GM23338 (cell line): ENCODE measurements around the gene TWSG1. TPM values are rescaled to one million over a fixed set of nuclear protein-coding genes. Genes with fewer than 3 reads are reported as not detected.

Experiments
- ATAC-seq: fragments of 200-7000 bp; cut with Tn5 transposase; 3 replicates; pipeline ENCODE4 v1.9.1; 2020
- DNase-seq: peaks from one replicate; pipeline ENCODE4 v3.0.0-alpha.2; 2015; ENCODE audit warnings: low spot score
- H2AFZ ChIP-seq: fragments of 200-600 bp; sonication (generic); 2 replicates; pipeline ENCODE4 v1.8.0; 2016; ENCODE audit warnings: antibody characterized with exemption, mild to moderate bottlenecking, moderate library complexity
- H3F3A ChIP-seq: fragments of 200-600 bp; sonication (generic); replicated peaks from 2 replicates; pipeline ENCODE4 v1.8.0; 2017; ENCODE audit warnings: antibody characterized with exemption, mixed run types, low read depth
- H3K27ac ChIP-seq: fragments of 200-600 bp; sonication (generic); 2 replicates; pipeline ENCODE4 v1.6.1; 2016; ENCODE audit warnings: low read depth
- H3K27me3 ChIP-seq: fragments of 200-600 bp; sonication (generic); 2 replicates; pipeline ENCODE4 v1.8.0; 2016; ENCODE audit warnings: mild to moderate bottlenecking, mixed run types, moderate library complexity; ENCODE audit not compliant: insufficient read depth
- H3K36me3 ChIP-seq: fragments of 200-600 bp; sonication (generic); 2 replicates; pipeline ENCODE4 v1.8.0; 2016; ENCODE audit warnings: mild to moderate bottlenecking; ENCODE audit not compliant: insufficient read depth
- H3K4me1 ChIP-seq: fragments of 200-600 bp; sonication (generic); 2 replicates; pipeline ENCODE4 v1.8.0; 2016; ENCODE audit warnings: mild to moderate bottlenecking, moderate library complexity; ENCODE audit not compliant: insufficient read depth
- H3K4me2 ChIP-seq: fragments of 200-600 bp; sonication (generic); 2 replicates; pipeline ENCODE4 v1.7.1; 2017; ENCODE audit warnings: mixed run types
- H3K4me3 ChIP-seq: fragments of 200-600 bp; sonication (generic); 2 replicates; pipeline ENCODE4 v1.6.1; 2016; ENCODE audit warnings: mixed run types
- H3K79me2 ChIP-seq: fragments of 200-600 bp; sonication (generic); replicated peaks from 2 replicates; pipeline ENCODE4 v1.8.0; 2017; ENCODE audit warnings: mild to moderate bottlenecking; ENCODE audit not compliant: insufficient read depth
- H3K9me2 ChIP-seq: fragments of 200-600 bp; sonication (generic); 2 replicates; pipeline ENCODE4 v1.8.0; 2017; ENCODE audit not compliant: insufficient read depth
- H4K20me1 ChIP-seq: fragments of 200-600 bp; sonication (generic); replicated peaks from 2 replicates; pipeline ENCODE4 v1.8.0; 2017; ENCODE audit warnings: mild to moderate bottlenecking; ENCODE audit not compliant: insufficient read depth
- H3K27ac Mint-ChIP-seq: 2 replicates; pipeline ENCODE4 v1.8.0; 2020; ENCODE audit warnings: inconsistent platforms, mild to moderate bottlenecking, moderate library complexity, mixed read lengths
- H3K27me3 Mint-ChIP-seq: 3 replicates; pipeline ENCODE4 v1.8.0; 2022; ENCODE audit warnings: low read depth, mild to moderate bottlenecking, moderate library complexity, mixed read lengths, inconsistent platforms; ENCODE audit not compliant: insufficient read depth, poor library complexity
- H3K36me3 Mint-ChIP-seq: 3 replicates; pipeline ENCODE4 v1.8.0; 2021; ENCODE audit warnings: low read depth, mild to moderate bottlenecking, inconsistent platforms, moderate library complexity, mixed read lengths
- H3K4me1 Mint-ChIP-seq: 3 replicates; pipeline ENCODE4 v1.8.0; 2020; ENCODE audit warnings: mild to moderate bottlenecking, inconsistent platforms, mixed read lengths
- H3K4me3 Mint-ChIP-seq: 3 replicates; pipeline ENCODE4 v1.8.0; 2021; ENCODE audit warnings: moderate library complexity, mild to moderate bottlenecking, inconsistent platforms, mixed read lengths
- H3K9me3 Mint-ChIP-seq: 3 replicates; pipeline ENCODE4 v1.8.0; 2020; ENCODE audit warnings: moderate library complexity, mild to moderate bottlenecking, inconsistent platforms, mixed read lengths
- CREB1 ChIP-seq: fragments of 250-450 bp; sonication (Bioruptor Pico); IDR thresholded peaks from 2 replicates; pipeline ENCODE4 v1.5.0; 2020; ENCODE audit warnings: low read depth, mild to moderate bottlenecking, moderate library complexity
- CTCF ChIP-seq, 2 experiments: fragments of 200-600 bp in 1 of 2; sonication (generic) in 1 of 2; conservative IDR thresholded peaks; 2 replicates each; pipeline versions ENCODE4 v1.5.1 to v1.6.1; 2016 to 2017; ENCODE audit warnings: antibody characterized with exemption in 2 of 2, low read depth in 2 of 2, mild to moderate bottlenecking in 2 of 2, moderate library complexity in 1 of 2
- EZH2 ChIP-seq: fragments of 200-600 bp; sonication (generic); IDR thresholded peaks from one replicate; pipeline ENCODE4 v1.8.0; 2017; ENCODE audit warnings: antibody characterized with exemption, mild to moderate bottlenecking, low read depth; ENCODE audit not compliant: unreplicated experiment
- EZH2phosphoT487 ChIP-seq: fragments of 200-600 bp; sonication (generic); IDR thresholded peaks from one replicate; pipeline ENCODE4 v1.8.1; 2018; ENCODE audit warnings: antibody characterized with exemption; ENCODE audit not compliant: unreplicated experiment
- JUNB ChIP-seq: IDR thresholded peaks from one replicate; pipeline ENCODE4 v1.6.1; 2016; ENCODE audit warnings: antibody characterized with exemption; ENCODE audit not compliant: unreplicated experiment
- NANOG ChIP-seq: IDR thresholded peaks from 2 replicates; pipeline ENCODE4 v1.6.1; 2016; ENCODE audit warnings: antibody characterized with exemption, borderline replicate concordance
- POLR2AphosphoS5 ChIP-seq: IDR thresholded peaks from 2 replicates; pipeline ENCODE4 v1.6.1; 2016; ENCODE audit warnings: antibody characterized with exemption, low read depth
- STAT1 ChIP-seq: IDR thresholded peaks from one replicate; pipeline ENCODE4 v1.6.1; 2016; ENCODE audit warnings: antibody characterized with exemption; ENCODE audit not compliant: unreplicated experiment
- ZNF114 ChIP-seq: fragments of 250-450 bp; sonication (Bioruptor Pico); IDR thresholded peaks from 2 replicates; pipeline ENCODE4 v1.5.0; 2020; ENCODE audit warnings: mild to moderate bottlenecking, moderate library complexity
- ZNF331 ChIP-seq: fragments of 250-450 bp; sonication (Bioruptor Pico); IDR thresholded peaks from 2 replicates; pipeline ENCODE4 v1.5.0; 2020; ENCODE audit warnings: low read depth, mild to moderate bottlenecking, moderate library complexity
- ZNF462 ChIP-seq: fragments of 250-450 bp; sonication (Bioruptor Pico); IDR thresholded peaks from 2 replicates; pipeline ENCODE4 v1.5.0; 2020; ENCODE audit warnings: mild to moderate bottlenecking, moderate library complexity
- polyA plus RNA-seq: library from polyadenylated mRNA; unstranded; fragments of >200 nt; fragmentation: Nextera tagmentation; extraction: Ambion mirVana; gene quantifications from 2 replicates; pipeline ENCODE4 v1.2.1, GENCODE V29; 2016
- total RNA-seq: library from RNA; depleted of rRNA; stranded (reverse); fragments of >200 nt; shearing (Covaris generic); gene quantifications from 2 replicates; pipeline ENCODE4 v1.2.3, GENCODE V29; 2014
- TF ChIP-seq, protein P1 (sequence below): IDR thresholded peaks from one replicate; pipeline ENCODE4 v1.6.1; 2018; ENCODE audit warnings: antibody characterized with exemption; ENCODE audit not compliant: unreplicated experiment
- TF ChIP-seq, protein P2 (sequence below): IDR thresholded peaks from 2 replicates; pipeline ENCODE4 v1.6.1; 2016; ENCODE audit warnings: antibody characterized with exemption

The TWSG1 gene
- total and polyA plus RNA-seq, 2 experiments from 2014 or later = 11.5 to 29.1 TPM

GRCh38 chr18:9348079-9348671 is 13.6 kb downstream of the TWSG1 start:
- no peaks in the 10 kb centered on the region for H4K20me1 ChIP-seq
- H3K27ac ChIP-seq = no peak overlapping the region
- Mint-ChIP-seq H3K36me3 (peaks cover 15% of the 10 kb centered on the region; the same call in 2 of the 3 replicates), H3K27ac (no peak overlapping the region), H3K27me3 (no peaks in the 10 kb centered on the region), H3K4me3 (no peak overlapping the region), H3K4me1 (peaks cover 8% of the 10 kb centered on the region; the same call in 2 of the 3 replicates), H3K9me3 (no peaks in the 10 kb centered on the region)
- no peaks in the 10 kb centered on the region; the same call in 1 of the 2 replicates for H3K4me1 ChIP-seq
- no peak overlapping the region for H2AFZ ChIP-seq
- no peaks in the 10 kb centered on the region for H3F3A ChIP-seq
- no peak for DNase-seq
- H3K4me3 ChIP-seq = no peak overlapping the region
- peaks cover 22% of the 10 kb centered on the region for H3K79me2 ChIP-seq
- H3K4me2 ChIP-seq = no peak overlapping the region
- ATAC-seq = no peak
- no peaks in the 10 kb centered on the region for H3K36me3 ChIP-seq
- H3K9me2 ChIP-seq = no peaks in the 10 kb centered on the region
- no peaks in the 10 kb centered on the region for H3K27me3 ChIP-seq
- TF ChIP-seq ZNF114 (CRISPR knock-in tag) = no peak
- no peak for TF ChIP-seq JUNB
- no peak for TF ChIP-seq EZH2
- no peak for TF ChIP-seq CREB1 (CRISPR knock-in tag)
- TF ChIP-seq NANOG = no peak
- TF ChIP-seq STAT1 = no peak
- no peak for TF ChIP-seq CTCF (conservative IDR thresholded peaks at IDR 0.05; ENCODE audit: low read depth in 2 of 2)
- no peak for TF ChIP-seq POLR2AphosphoS5
- TF ChIP-seq EZH2phosphoT487 = no peak
- TF ChIP-seq, protein P1, sequence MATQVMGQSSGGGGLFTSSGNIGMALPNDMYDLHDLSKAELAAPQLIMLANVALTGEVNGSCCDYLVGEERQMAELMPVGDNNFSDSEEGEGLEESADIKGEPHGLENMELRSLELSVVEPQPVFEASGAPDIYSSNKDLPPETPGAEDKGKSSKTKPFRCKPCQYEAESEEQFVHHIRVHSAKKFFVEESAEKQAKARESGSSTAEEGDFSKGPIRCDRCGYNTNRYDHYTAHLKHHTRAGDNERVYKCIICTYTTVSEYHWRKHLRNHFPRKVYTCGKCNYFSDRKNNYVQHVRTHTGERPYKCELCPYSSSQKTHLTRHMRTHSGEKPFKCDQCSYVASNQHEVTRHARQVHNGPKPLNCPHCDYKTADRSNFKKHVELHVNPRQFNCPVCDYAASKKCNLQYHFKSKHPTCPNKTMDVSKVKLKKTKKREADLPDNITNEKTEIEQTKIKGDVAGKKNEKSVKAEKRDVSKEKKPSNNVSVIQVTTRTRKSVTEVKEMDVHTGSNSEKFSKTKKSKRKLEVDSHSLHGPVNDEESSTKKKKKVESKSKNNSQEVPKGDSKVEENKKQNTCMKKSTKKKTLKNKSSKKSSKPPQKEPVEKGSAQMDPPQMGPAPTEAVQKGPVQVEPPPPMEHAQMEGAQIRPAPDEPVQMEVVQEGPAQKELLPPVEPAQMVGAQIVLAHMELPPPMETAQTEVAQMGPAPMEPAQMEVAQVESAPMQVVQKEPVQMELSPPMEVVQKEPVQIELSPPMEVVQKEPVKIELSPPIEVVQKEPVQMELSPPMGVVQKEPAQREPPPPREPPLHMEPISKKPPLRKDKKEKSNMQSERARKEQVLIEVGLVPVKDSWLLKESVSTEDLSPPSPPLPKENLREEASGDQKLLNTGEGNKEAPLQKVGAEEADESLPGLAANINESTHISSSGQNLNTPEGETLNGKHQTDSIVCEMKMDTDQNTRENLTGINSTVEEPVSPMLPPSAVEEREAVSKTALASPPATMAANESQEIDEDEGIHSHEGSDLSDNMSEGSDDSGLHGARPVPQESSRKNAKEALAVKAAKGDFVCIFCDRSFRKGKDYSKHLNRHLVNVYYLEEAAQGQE = no peak
- TF ChIP-seq, protein P2, sequence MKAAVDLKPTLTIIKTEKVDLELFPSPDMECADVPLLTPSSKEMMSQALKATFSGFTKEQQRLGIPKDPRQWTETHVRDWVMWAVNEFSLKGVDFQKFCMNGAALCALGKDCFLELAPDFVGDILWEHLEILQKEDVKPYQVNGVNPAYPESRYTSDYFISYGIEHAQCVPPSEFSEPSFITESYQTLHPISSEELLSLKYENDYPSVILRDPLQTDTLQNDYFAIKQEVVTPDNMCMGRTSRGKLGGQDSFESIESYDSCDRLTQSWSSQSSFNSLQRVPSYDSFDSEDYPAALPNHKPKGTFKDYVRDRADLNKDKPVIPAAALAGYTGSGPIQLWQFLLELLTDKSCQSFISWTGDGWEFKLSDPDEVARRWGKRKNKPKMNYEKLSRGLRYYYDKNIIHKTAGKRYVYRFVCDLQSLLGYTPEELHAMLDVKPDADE = no peak
- TF ChIP-seq ZNF331 (CRISPR knock-in tag) = no peak
- no peak for TF ChIP-seq ZNF462 (CRISPR knock-in tag)
